GM19438 (cell line): ENCODE measurements around the gene RSPH3.
"Not testable (repeated sequence)": the region's sequence is repeated elsewhere in the genome, so short reads cannot be mapped to it uniquely, and the experiment has no call there.

Experiments used
- ATAC-seq: cut with Tn5 transposase; IDR thresholded peaks from one replicate; pipeline ENCODE4 v1.9.1; 2021; ENCODE audit warnings: low read depth; ENCODE audit not compliant: unreplicated experiment

RSPH3 gene

GRCh38 chr6:159025224-159025623 lies 25.2 kb upstream of the RSPH3 start:
- ATAC-seq: not testable (repeated sequence)

DNA sequence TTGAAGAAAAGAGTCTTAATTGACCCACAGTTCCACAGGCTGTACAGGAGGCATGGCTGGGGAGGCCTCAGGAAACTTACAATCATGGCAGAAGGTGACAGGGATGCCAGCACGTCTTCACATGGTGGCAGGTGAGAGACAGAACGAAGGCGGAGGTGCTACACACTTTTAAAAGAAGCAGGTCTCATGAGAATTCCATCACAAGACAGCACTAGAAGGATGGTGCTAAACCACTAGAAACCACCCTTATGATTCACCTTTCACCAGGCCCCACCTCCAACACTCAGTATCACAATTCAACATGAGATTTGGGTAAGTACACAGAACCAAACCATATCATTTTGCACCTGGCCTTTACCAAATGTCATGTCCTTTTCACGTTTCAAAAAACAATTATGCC lies 23.9 kb upstream of the RSPH3 start:
- no peak for ATAC-seq

- no peak for ATAC-seq
Observed at GRCh38 chr6:159020011-159020410, 20.0 kb upstream of the RSPH3 start.

GRCh38 chr6:159017757-159018559 lies 18.0 kb upstream of the RSPH3 start:
- ATAC-seq: no peak

- ATAC-seq: no peak
Observed at GRCh38 chr6:159014406-159014805, 14.4 kb upstream of the RSPH3 start.

DNA sequence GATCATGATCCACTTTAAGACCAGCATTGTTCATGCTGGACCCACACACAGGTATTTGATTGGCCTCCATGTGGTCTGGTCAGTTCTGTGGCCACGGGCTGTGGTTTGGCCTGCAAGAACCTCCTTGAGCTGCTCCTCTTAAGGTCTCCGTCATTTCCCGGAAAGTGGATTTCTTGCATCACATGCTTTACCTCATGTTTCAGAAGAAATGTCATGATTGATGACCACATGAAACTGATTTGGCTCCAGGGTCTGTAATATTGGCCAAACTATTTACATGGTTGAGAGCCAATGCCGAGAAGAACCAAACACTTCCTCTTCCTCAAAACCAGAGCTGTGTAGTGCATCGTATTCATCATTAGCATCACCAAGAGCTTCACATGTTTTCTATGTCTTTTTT lies 13.2 kb upstream of the RSPH3 start:
- no peak for ATAC-seq

- no peak for ATAC-seq
Observed at GRCh38 chr6:159012201-159012600, 12.2 kb upstream of the RSPH3 start.

DNA sequence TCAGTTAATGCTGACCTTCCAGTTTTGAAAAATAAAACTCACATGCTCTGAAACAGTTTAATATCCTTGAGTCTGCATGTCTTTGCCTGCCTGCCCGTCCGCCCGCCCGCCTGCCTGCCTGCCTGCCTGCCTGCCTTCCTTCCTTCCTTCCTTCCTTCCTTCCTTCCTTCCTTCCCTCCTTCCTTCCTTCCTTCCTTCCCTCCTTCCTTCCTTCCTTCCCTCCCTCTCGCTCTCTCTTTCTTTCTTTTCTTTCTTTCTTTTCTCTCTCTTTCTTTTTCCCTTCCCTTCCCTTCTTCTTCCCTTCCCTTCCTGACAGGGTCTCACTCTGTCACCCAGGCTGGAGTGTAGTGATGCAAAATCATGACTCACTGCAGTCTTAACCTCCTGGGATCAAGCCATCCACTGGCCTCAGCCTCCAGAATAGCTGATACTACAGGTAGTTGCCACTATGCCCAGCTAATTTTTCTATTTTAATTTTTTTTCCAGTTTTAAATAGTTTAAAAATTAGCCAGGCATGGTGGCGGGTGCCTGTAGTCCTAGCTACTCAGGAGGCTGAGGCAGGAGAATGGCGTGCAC lies 10.1 kb upstream of the RSPH3 start:
- ATAC-seq: not testable (repeated sequence)

- peak; percentile 81 for ATAC-seq
Observed at GRCh38 chr6:159008656-159009288, 8.8 kb upstream of the RSPH3 start.

DNA sequence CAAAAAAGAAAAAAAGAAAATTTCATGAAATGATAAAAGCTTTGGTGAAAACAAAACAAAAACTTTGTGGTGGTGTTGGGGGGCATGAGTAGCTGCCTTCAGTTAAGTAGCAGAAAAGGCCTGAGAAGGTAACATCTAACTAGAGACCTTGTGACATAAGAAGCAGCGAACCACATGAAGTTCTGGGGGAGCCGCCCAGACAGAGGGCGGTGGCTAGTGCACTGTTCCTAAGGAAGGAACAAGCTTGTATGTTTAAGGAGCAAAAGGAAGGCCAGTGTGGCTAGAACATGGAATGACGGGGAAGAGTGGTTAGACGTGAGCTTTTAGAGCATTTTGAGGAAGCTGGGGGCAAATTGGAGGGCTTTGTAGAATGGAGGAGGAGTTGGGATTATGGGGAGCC lies 7.5 kb upstream of the RSPH3 start:
- no peak for ATAC-seq

GRCh38 chr6:159005436-159005835 lies 5.4 kb upstream of the RSPH3 start:
- ATAC-seq: no peak

DNA sequence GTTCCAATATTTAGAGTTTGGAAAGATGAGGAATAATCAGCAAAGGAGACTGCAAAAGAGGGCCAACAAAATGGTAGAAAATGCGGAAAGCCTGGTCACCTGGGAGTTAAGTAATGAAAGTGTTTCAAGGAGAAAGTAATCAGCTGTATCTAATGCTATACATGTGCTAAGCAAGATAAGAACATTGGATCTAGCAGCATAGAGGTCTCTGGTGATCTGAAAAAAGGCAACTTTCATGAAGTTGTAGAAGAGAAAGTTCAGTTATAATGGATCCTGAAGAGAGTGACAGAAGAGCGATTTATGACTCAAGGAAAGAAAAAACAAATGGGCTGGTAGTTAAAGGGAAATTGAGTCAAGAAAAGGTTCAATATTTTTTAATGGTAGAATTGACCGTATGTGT lies 4.6 kb upstream of the RSPH3 start:
- no peak for ATAC-seq

DNA sequence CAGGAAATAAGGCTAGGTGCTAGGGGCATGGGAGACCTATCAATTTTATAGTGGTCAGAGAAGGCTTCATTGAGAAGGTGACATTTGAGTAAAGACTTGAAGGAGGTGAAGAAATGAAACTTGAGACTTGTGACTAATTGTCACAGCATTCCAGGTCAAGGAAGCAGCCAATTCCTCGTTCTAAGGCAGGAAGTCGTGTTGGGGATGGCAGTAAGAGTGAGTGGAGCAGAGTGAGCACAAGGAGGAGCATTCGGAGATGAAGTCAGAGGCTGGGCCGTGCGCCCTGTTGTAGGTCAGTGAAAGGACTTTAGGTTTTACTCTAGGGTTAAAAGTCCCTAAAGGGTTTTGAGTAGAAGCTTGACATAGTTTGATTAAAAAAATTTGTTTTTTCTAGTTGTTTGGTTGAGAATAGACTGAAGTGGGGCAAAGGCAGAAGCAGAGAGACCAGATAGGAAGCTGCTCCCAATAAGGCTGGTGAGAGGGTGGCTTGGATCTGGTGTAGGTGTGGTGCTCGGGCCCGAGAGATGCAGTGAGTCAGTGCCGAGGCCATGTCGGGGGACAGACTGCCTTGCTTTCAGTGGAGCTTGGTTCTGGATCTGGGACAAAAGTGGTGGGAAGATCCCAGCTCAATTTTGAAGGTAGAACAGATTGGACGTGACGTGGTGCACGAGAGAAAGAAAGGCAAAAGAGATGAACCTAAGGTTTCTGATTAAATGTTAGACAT lies 2.6 kb upstream of the RSPH3 start:
- ATAC-seq: no peak

DNA sequence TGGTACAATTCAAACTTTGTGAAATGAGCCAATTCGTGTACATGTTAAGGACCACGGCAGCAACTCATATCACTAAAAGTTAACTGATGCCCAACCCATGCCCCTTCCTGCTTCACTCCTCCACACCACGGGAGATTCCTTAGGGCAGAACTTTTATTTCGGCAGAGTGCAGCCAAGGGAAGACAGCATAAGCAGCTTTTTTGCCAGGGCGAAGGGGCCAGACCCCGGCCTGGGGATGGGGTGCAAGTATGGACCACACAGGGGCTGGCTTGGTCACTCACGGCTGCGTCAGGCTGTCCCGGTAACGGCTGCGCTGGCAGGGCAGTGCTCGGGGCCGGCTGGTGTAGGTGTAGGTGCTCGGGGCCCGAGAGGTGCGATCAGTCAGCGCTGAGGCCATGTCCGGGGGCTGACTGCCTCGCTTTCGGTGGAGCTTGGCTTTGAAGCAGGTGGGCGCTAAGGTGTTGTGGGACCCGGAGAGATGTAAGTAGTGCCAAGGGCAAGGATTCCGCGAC lies 792 bp downstream of the RSPH3 start:
- peak; percentile 21 for ATAC-seq

- no peak for ATAC-seq
Observed at GRCh38 chr6:158996856-158997255, 3.1 kb downstream of the RSPH3 start.

GRCh38 chr6:158993639-158994038 lies 6.4 kb downstream of the RSPH3 start:
- no peak for ATAC-seq

DNA sequence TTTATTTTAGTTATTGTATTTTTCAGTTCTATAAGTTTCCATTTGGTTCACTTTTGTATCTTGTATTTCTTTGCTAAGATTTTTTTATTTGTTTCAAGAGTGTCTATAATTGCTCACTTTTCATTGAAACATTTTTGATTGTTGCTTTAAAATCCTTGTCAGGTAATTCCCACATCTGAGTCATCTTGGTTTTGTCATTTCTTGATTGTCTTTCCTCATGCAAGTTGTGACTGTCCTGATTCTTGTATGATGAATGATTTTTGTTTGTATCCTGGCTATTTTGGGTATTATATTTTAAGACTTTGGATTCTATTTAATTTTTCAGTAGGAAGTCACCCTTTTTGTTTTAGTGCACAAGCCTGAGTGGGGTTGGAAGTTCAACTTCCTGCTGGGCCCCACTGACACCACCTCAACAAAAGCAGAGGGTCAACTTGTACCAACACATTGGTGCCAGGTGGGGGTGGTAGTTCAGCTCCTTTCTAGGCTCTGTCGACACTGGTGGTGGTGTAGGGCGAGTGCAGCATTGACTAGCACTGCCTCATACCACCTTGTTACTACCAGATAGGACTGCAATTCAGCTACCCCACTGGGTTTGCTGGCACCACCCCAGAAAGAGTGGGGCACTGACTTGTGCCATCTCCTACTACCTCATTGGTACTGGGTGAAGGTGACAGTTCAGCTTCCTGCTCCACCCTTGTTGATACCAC lies 8.8 kb downstream of the RSPH3 start:
- no peak for ATAC-seq

- ATAC-seq: not testable (repeated sequence)
Observed at GRCh38 chr6:158989711-158990110, 10.3 kb downstream of the RSPH3 start.

GRCh38 chr6:158988477-158988876 lies 11.5 kb downstream of the RSPH3 start:
- ATAC-seq: no peak

DNA sequence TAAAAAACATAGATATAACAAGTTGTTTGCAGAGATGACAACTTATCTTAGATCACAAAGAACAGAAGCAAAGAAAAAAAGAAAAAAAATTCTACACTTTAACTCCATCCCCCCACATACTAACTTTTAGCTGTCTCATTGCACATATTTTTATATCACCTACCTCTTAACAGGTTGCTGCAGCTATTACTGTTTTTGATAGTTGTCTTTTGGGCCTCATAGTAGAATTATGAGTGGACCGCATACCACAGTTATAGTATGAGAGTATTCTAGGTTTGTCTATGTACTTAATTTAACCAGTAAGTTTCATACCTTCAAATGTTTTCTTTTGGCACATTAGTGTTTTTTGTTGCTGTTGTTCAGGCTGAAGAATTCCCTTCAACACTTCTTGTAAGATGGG lies 12.3 kb downstream of the RSPH3 start:
- ATAC-seq: no peak
